Esophagus muscularis mucosa (tissue), 3 donors: Measurements from ENCODE around the gene PHLPP1.

Source experiments
- POLR2AphosphoS5 ChIP-seq, 2 donors: sonication (generic); formaldehyde crosslinking; IDR thresholded peaks; one replicate each; pipeline ENCODE4 v1.6.1; 2017; ENCODE audit warnings: antibody characterized with exemption in 2 of 2
- TF ChIP-seq, protein P1 (sequence below), 3 experiments: fragments of 200-600 bp in 2 of 3; fragments of 450-650 bp in 1 of 3; sonication (generic) in 2 of 3; IDR thresholded peaks; one replicate each; pipeline ENCODE4 v1.5.1; 2017 to 2019; ENCODE audit warnings: antibody characterized with exemption in 3 of 3, mild to moderate bottlenecking in 2 of 3, moderate library complexity in 1 of 3

DNA sequence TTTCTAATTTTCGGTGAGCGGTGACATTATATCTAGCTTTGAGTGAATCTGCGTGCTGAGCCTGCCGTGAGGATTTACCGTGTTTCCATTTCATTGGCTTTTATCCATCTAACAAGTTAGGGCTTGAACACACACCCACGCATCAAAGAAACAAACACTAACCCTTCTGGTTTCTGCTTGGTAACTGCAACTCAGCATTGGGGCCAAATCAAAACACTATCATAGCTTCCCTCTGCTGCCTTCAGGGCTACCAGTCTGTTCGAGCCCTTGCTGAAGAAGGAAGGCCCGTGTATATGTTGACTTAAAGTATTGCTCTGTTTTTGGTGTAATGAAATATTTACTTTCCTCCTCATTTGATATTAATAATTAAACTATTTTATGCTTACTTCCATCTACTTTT is 227.2 kb downstream of the PHLPP1 start:
- TF ChIP-seq POLR2AphosphoS5 (IDR thresholded peaks at IDR 0.05): no peak
- TF ChIP-seq, protein P1, sequence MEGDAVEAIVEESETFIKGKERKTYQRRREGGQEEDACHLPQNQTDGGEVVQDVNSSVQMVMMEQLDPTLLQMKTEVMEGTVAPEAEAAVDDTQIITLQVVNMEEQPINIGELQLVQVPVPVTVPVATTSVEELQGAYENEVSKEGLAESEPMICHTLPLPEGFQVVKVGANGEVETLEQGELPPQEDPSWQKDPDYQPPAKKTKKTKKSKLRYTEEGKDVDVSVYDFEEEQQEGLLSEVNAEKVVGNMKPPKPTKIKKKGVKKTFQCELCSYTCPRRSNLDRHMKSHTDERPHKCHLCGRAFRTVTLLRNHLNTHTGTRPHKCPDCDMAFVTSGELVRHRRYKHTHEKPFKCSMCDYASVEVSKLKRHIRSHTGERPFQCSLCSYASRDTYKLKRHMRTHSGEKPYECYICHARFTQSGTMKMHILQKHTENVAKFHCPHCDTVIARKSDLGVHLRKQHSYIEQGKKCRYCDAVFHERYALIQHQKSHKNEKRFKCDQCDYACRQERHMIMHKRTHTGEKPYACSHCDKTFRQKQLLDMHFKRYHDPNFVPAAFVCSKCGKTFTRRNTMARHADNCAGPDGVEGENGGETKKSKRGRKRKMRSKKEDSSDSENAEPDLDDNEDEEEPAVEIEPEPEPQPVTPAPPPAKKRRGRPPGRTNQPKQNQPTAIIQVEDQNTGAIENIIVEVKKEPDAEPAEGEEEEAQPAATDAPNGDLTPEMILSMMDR (IDR thresholded peaks at IDR 0.05): no peak
